GM12878 (cell line): ENCODE measurements around the gene KCNH5.

Experiments
- CEBPB ChIP-seq, 2 experiments: fragments of 150-350 bp in 1 of 2; IDR thresholded peaks; 2 replicates each; pipeline ENCODE4 v1.6.1; 2012 to 2014; ENCODE audit warnings: low read depth in 2 of 2, low read length in 2 of 2, borderline replicate concordance in 1 of 2, inconsistent platforms in 1 of 2
- EZH2 ChIP-seq: IDR thresholded peaks from 2 replicates; pipeline ENCODE4 v1.6.1; 2012; ENCODE audit warnings: low read depth, mild to moderate bottlenecking, control low read depth, inconsistent platforms, low read length, borderline replicate concordance; ENCODE audit not compliant: control insufficient read depth
- FOXK2 ChIP-seq: fragments of 450-650 bp; IDR thresholded peaks from 2 replicates; pipeline ENCODE4 v1.6.1; 2017; ENCODE audit warnings: mild to moderate bottlenecking, moderate library complexity
- HCFC1 ChIP-seq: fragments of 150-350 bp; IDR thresholded peaks from 2 replicates; pipeline ENCODE4 v1.6.1; 2014; ENCODE audit warnings: low read length
- HDAC2 ChIP-seq: fragments of 200-600 bp; sonication (generic); IDR thresholded peaks from 2 replicates; pipeline ENCODE4 v1.6.1; 2017
- NR2C2 ChIP-seq: IDR thresholded peaks from 2 replicates; pipeline ENCODE4 v1.6.1; 2011; ENCODE audit warnings: borderline replicate concordance, low read depth; ENCODE audit not compliant: control insufficient read depth, insufficient read length
- RCOR1 ChIP-seq: conservative IDR thresholded peaks from 2 replicates; pipeline ENCODE4 v1.6.1; 2012; ENCODE audit warnings: low read depth, low read length, improper control_type of control experiment
- RFX5 ChIP-seq: IDR thresholded peaks from 2 replicates; pipeline ENCODE4 v1.6.1; 2011; ENCODE audit warnings: low read depth, low read length, improper control_type of control experiment
- TF ChIP-seq, protein P1 (sequence below): fragments of 450-650 bp; IDR thresholded peaks from 2 replicates; pipeline ENCODE4 v1.6.1; 2017; ENCODE audit warnings: antibody characterized with exemption, mild to moderate bottlenecking, moderate library complexity
- TF ChIP-seq, protein P2 (sequence below): fragments of 450-650 bp; IDR thresholded peaks from 2 replicates; pipeline ENCODE4 v1.6.1; 2018; ENCODE audit warnings: mild to moderate bottlenecking, low read depth, moderate library complexity; ENCODE audit not compliant: partially characterized antibody
- TF ChIP-seq, protein P3 (sequence below), 3 experiments: IDR thresholded peaks in 2 of 3; conservative IDR thresholded peaks in 1 of 3; 2 replicates each; pipeline ENCODE4 v1.5.1; 2011; ENCODE audit warnings: low read depth in 3 of 3, low read length in 3 of 3, mild to moderate bottlenecking in 3 of 3, control low read depth in 2 of 3, moderate library complexity in 2 of 3, inconsistent platforms in 1 of 3, mixed read lengths in 1 of 3; ENCODE audit not compliant: control insufficient read depth in 2 of 3, insufficient read depth in 1 of 3; ENCODE audit errors: extremely low read depth in 1 of 3

DNA sequence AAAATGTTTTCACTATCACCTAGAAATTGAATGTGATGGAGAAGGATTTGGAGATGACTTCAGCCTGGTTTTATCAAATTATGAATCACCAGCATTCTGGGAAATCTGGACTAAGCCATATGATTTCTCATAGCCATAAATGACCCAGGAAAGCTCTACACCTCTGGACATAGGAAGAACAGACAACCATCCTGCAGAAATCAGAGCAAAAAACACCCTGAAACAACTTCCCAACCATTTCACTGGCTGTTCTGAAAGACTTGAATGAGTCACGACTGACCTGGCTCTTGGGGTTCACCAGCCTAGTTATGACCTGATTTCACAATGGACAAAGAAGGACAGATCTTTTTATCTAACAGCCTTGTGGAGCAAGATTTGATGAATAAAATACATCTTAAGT, 123.8 kb downstream of the KCNH5 start:
- TF ChIP-seq, protein P1, sequence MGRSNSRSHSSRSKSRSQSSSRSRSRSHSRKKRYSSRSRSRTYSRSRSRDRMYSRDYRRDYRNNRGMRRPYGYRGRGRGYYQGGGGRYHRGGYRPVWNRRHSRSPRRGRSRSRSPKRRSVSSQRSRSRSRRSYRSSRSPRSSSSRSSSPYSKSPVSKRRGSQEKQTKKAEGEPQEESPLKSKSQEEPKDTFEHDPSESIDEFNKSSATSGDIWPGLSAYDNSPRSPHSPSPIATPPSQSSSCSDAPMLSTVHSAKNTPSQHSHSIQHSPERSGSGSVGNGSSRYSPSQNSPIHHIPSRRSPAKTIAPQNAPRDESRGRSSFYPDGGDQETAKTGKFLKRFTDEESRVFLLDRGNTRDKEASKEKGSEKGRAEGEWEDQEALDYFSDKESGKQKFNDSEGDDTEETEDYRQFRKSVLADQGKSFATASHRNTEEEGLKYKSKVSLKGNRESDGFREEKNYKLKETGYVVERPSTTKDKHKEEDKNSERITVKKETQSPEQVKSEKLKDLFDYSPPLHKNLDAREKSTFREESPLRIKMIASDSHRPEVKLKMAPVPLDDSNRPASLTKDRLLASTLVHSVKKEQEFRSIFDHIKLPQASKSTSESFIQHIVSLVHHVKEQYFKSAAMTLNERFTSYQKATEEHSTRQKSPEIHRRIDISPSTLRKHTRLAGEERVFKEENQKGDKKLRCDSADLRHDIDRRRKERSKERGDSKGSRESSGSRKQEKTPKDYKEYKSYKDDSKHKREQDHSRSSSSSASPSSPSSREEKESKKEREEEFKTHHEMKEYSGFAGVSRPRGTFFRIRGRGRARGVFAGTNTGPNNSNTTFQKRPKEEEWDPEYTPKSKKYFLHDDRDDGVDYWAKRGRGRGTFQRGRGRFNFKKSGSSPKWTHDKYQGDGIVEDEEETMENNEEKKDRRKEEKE, result no peak
- TF ChIP-seq CEBPB (IDR thresholded peaks at IDR 0.05; ENCODE audit: borderline replicate concordance in 1 of 2, low read depth in 2 of 2, low read length in 2 of 2), result no peak
- TF ChIP-seq RCOR1, result no peak
- no peak for TF ChIP-seq FOXK2
- TF ChIP-seq, protein P2, sequence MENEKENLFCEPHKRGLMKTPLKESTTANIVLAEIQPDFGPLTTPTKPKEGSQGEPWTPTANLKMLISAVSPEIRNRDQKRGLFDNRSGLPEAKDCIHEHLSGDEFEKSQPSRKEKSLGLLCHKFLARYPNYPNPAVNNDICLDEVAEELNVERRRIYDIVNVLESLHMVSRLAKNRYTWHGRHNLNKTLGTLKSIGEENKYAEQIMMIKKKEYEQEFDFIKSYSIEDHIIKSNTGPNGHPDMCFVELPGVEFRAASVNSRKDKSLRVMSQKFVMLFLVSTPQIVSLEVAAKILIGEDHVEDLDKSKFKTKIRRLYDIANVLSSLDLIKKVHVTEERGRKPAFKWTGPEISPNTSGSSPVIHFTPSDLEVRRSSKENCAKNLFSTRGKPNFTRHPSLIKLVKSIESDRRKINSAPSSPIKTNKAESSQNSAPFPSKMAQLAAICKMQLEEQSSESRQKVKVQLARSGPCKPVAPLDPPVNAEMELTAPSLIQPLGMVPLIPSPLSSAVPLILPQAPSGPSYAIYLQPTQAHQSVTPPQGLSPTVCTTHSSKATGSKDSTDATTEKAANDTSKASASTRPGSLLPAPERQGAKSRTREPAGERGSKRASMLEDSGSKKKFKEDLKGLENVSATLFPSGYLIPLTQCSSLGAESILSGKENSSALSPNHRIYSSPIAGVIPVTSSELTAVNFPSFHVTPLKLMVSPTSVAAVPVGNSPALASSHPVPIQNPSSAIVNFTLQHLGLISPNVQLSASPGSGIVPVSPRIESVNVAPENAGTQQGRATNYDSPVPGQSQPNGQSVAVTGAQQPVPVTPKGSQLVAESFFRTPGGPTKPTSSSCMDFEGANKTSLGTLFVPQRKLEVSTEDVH, result no peak
- no peak for TF ChIP-seq NR2C2
- TF ChIP-seq HDAC2, result no peak
- TF ChIP-seq HCFC1, result no peak
- no peak for TF ChIP-seq RFX5
- TF ChIP-seq, protein P3, sequence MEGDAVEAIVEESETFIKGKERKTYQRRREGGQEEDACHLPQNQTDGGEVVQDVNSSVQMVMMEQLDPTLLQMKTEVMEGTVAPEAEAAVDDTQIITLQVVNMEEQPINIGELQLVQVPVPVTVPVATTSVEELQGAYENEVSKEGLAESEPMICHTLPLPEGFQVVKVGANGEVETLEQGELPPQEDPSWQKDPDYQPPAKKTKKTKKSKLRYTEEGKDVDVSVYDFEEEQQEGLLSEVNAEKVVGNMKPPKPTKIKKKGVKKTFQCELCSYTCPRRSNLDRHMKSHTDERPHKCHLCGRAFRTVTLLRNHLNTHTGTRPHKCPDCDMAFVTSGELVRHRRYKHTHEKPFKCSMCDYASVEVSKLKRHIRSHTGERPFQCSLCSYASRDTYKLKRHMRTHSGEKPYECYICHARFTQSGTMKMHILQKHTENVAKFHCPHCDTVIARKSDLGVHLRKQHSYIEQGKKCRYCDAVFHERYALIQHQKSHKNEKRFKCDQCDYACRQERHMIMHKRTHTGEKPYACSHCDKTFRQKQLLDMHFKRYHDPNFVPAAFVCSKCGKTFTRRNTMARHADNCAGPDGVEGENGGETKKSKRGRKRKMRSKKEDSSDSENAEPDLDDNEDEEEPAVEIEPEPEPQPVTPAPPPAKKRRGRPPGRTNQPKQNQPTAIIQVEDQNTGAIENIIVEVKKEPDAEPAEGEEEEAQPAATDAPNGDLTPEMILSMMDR (IDR thresholded peaks at IDR 0.05 in 2 of 3, conservative IDR thresholded peaks at IDR 0.05 in 1 of 3; ENCODE audit: control insufficient read depth in 2 of 3, extremely low read depth in 1 of 3, insufficient read depth in 1 of 3, low read depth in 3 of 3, low read length in 3 of 3), result no peak
- no peak for TF ChIP-seq EZH2
